Fibroblast of pulmonary artery (primary cell): ENCODE measurements around the gene TBC1D12.
"Not testable (repeated sequence)": the region's sequence is repeated elsewhere in the genome, so short reads cannot be mapped to it uniquely, and the experiment has no call there.

ENCODE experiments used
- DNase-seq: peaks from one replicate; pipeline ENCODE4 v3.0.0-alpha.2; 2010; ENCODE audit warnings: low read depth
- H3K4me3 ChIP-seq: replicated peaks from 2 replicates; pipeline ENCODE4 v1.5.1; 2011; ENCODE audit warnings: low read depth, mild to moderate bottlenecking, control low read depth, low read length, moderate library complexity
- TF ChIP-seq, protein P1 (sequence below): IDR thresholded peaks from 2 replicates; pipeline ENCODE4 v1.5.1; 2011; ENCODE audit warnings: mild to moderate bottlenecking, control low read depth, low read length, inconsistent platforms; ENCODE audit errors: missing control alignments

TBC1D12 gene

DNA sequence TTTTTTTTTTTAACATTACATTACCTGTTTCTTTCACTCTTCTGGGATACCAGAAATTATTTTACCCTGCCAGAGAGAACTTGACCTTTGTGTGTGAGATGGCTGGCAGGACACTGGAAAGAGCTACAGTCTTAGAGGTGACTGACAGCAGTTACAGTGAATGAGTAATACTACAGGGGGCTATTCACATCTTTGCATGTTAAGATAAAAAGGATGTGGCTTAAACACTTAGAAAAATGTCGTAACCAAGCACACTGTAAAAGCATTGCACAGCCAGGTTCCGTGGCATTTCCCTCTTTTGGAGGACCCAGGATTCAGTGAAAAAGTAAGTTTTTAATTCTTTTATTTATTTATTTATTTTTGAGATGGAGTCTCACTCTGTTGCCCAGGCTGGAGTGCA, 18.8 kb upstream of the TBC1D12 start:
- TF ChIP-seq, protein P1, sequence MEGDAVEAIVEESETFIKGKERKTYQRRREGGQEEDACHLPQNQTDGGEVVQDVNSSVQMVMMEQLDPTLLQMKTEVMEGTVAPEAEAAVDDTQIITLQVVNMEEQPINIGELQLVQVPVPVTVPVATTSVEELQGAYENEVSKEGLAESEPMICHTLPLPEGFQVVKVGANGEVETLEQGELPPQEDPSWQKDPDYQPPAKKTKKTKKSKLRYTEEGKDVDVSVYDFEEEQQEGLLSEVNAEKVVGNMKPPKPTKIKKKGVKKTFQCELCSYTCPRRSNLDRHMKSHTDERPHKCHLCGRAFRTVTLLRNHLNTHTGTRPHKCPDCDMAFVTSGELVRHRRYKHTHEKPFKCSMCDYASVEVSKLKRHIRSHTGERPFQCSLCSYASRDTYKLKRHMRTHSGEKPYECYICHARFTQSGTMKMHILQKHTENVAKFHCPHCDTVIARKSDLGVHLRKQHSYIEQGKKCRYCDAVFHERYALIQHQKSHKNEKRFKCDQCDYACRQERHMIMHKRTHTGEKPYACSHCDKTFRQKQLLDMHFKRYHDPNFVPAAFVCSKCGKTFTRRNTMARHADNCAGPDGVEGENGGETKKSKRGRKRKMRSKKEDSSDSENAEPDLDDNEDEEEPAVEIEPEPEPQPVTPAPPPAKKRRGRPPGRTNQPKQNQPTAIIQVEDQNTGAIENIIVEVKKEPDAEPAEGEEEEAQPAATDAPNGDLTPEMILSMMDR: no peak
- H3K4me3 ChIP-seq: no peak overlapping the region
- DNase-seq: no peak

DNA sequence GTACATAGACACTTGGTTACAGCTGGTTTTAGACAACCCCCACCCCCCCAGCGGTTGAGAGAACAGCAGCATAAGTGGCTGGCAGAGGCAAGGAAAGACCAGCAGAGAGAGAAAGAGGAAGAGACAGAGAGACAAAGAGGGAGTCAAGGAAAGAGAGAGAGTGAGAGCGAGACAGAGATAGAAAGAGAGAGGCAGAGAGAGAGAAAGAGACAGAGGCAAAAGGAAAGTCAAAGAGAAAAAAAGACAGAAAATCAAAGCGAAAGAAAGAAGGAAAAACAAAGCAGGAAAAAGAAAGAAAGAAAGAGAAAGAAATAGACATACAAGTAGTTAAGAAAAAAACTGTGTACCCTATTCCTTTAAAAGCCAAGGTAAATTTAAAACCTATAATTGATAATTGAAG, 16.6 kb upstream of the TBC1D12 start:
- DNase-seq, H3K4me3 ChIP-seq: not testable (repeated sequence)

DNA sequence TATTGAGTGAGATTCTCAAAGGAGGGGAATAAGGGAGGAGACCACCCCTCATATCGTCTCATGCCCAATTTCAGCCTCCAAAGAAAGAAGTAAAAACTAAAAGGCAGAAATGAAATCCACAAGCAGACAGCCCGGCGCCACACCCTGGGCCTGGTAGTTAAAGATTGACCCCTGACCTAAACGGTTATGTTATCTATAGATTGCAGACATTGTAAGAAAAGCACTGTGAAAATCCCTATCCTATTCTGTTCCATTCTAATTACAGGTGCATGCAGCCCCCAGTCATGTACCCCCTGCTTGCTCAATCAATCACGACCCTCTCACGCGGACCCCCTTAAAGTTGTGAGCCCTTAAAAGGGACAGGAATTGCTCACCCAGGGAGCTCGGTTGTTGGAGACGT, 10.2 kb upstream of the TBC1D12 start:
- not testable (repeated sequence) for DNase-seq, H3K4me3 ChIP-seq

DNA sequence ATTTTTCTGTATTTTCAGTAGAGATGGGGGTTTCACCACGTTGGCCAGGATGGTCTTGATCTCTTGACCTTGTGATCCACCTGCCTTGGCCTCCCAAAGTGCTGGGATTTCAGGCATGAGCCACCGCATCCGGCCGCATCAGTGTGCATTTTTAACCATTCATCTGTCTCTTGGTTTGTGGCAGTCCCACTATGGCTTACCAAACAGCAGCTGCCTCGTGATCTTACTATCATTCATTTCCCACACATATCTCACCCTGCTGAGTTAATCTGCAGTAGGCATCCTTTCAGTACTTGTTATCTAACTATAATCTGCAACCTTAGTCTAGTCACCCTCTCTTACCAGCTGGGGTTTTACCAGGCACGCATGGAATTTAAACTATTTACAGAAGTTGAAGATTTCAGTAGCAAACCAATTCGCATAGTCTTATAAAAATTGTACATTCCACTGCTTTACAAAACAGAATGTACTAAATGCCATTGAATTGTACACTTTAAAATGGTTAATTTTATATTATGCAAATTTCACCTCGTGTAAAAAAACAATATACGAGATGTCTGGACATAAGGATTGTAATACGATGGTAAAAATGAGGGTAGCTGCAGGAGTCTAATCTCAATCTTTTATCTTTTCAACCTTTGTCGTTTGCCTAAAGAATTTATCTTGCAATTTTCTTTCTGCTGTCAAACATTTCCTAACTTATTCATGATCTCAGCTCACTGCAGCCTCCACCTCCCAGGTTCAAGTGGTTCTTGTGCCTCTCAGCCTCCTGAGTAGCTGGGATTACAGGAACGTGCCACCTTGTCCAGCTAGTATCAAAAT, 4.6 kb upstream of the TBC1D12 start:
- TF ChIP-seq, protein P1: no peak

DNA sequence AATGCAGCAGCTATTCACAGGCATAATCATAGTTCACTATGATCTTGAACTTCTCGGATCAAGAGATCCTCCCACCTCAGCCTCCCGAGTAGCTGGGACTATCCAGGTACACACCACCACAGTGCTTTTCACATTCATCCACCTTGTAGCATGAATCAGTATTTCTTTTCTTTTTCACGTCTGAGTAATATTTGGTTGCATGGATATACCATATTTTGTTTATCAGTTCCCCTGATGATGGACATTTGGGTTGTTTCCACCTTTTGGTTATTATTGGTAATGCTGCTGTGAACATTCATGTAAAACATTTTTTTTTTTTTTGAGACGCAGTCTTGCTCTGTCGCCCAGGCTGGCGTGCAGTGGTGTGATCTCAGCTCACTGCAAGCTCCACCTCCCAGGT, 3.6 kb upstream of the TBC1D12 start:
- TF ChIP-seq, protein P1: no peak
- no peak for DNase-seq
- no peak overlapping the region for H3K4me3 ChIP-seq

More for the DNA sequence above, 4.6 kb upstream of the TBC1D12 start:
- H3K4me3 ChIP-seq: no peak overlapping the region
- DNase-seq: peak; percentile 47

DNA sequence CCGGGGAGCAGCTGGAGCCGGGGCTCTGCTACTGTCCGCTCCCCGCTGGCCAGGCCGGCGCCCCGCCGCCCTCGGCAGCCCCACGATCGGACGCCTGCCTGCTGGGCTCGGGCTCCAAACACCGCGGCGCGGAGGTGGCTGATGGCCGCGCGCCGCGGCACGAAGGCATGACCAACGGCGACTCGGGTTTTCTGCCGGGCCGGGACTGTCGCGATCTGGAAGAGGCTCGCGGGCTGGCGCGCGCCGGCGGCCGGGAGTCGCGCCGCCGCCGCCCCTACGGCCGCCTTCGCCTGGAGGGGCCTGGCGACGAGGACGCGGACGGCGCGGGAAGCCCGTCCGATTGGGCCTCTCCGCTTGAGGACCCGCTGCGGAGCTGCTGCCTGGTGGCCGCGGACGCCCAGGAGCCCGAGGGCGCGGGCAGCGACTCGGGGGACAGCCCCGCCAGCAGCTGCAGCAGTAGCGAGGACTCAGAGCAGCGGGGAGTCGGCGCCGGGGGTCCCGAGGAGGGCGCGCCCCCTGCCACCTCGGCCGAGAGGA, 570 bp downstream of the TBC1D12 start:
- TF ChIP-seq, protein P1: no peak
- peak overlapping the region; percentile 88 for H3K4me3 ChIP-seq
- DNase-seq: peak; percentile 17

DNA sequence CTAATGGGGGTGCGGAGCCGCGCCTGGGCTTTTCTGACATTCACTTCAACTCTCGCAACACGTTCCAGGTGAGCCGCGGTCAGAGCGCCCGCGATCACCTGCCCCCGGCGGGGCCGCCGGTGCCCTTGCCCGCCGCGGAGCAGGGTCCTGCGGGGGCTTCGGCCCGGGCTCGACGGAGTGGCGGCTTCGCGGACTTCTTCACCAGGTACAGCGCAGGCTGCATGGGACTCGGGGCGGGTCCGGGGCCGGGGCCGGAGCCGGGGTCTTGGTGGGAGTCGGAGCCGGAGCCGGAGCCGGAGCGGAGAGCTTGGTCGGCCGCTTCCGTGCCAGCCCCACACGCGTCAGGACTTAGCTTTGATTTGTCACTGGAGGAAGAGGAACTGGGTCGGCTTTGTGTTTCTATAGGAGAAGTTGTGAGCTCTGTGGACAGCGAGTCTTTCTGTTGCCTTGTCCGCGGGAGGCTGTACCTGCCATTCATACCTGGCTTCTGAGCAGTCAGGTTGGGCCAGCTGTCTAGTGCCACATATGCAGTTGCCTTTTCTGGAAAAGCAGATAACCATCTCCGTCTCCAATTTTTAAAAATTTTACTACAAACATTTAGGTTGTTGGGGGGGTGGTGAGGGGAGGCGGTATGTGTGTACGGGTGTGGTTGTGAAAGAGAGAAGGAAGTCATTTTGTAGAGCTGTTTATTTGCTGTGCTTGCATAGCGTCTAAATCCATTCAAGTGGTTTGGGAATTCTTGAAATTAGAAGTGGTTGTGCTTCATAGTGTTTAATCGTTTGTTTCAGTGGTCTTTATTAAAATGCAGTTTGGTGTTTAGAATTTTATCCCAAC, 1.3 kb downstream of the TBC1D12 start:
- DNase-seq: peak; percentile 80
- H3K4me3 ChIP-seq: peak overlapping the region; percentile 88
- TF ChIP-seq, protein P1: no peak
